ENCODE measurements around the gene TJP2. TPM values are rescaled to one million over a fixed set of nuclear protein-coding genes. Genes with fewer than 3 reads are reported as not detected.

Gene TJP2
- total and polyA plus RNA-seq, 2 donors (not counting 3 experiments of a cell fraction or from before 2014, with no cell fraction given) = 83.0 to 168 TPM

DNA sequence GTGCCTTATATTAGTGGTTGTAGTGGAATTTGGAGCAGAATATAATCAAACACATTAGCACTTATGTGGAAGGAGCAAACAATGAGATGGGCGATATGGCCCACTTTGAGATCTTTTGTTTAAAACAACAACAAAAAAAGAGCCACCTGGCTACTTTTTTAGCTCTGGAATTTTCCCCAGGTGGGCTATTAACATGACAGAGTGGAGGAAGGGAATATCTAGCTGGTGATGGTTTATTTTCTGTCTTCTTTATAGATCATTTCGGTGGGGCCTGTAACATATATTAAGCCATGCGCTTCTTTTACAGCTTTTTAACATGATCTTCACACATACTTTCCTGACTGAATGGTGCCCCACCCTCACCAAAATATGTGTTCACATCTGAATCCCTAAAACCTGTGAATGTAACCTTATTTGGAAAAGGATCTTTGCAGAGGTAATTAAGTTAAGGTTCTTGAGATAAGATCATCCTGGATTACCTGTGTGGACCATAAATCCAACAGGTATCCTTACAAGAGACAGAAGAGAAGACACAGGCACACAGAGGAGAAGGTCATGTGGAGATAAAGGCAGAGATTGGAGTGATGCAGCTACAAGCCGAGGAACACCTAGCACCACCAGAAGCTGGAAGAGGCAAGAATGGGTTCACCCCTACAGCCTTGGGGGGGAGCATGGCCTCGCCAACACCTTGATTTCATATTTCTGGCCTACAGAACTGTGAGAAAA, 134.3 kb downstream of the TJP2 start:
- Histone ChIP-seq H3K4me3 (replicated peaks in 1 of 3; ENCODE audit: insufficient read depth in 1 of 3, low read depth in 1 of 3, low read length in 3 of 3) (no peak overlapping the region), H3K9me1 (replicated peaks; ENCODE audit: control insufficient read depth, extremely low read depth, insufficient read depth, low read length) (no peaks in the 10 kb centered on the region), H3K4me2 (ENCODE audit: insufficient read depth, low read length) (no peak overlapping the region), H3K27ac (ENCODE audit: insufficient read depth, low read depth, low read length) (no peak overlapping the region), H2AFZ (ENCODE audit: low read depth, low read length) (no peak overlapping the region), H4K20me1 (replicated peaks; ENCODE audit: control insufficient read depth, extremely low read depth, insufficient read depth, low read length) (no peaks in the 10 kb centered on the region), H3K79me2 (ENCODE audit: control insufficient read depth, insufficient read depth, low read length) (no peaks in the 10 kb centered on the region), H3K9me3 (replicated peaks; ENCODE audit: control insufficient read depth, insufficient read depth, low read length) (no peaks in the 10 kb centered on the region), H3K9ac (replicated peaks; ENCODE audit: extremely low read depth, insufficient read depth, low read length) (no peak overlapping the region), H3K36me3 (ENCODE audit: control insufficient read depth in 2 of 2, extremely low read depth in 1 of 2, insufficient read depth in 2 of 2, low read length in 2 of 2) (no peaks in the 10 kb centered on the region), H3K27me3 (ENCODE audit: control insufficient read depth in 2 of 2, insufficient read depth in 2 of 2, low read length in 2 of 2) (peaks cover 2 to 5% of the 10 kb centered on the region in 2 experiments), H3K4me1 (ENCODE audit: control insufficient read depth, extremely low read depth, insufficient read depth, low read length) (no peaks in the 10 kb centered on the region)
- dilution Hi-C loops (cut with MboI; ENCODE audit: extremely low pct_ligation_motif_present, low sequenced_read_pairs) (no loop called here), intact Hi-C loops (cut with micrococcal nuclease) (no loop called here)
- TF ChIP-seq JUN (IDR thresholded peaks at IDR 0.05; ENCODE audit: borderline replicate concordance, insufficient read depth, insufficient read length, low read depth) = no peak
- no peak for TF ChIP-seq POLR2A (IDR thresholded peaks at IDR 0.05; ENCODE audit: low read depth, low read length)
- TF ChIP-seq, protein P1, sequence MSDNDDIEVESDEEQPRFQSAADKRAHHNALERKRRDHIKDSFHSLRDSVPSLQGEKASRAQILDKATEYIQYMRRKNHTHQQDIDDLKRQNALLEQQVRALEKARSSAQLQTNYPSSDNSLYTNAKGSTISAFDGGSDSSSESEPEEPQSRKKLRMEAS (IDR thresholded peaks at IDR 0.05; ENCODE audit: insufficient read depth, insufficient read length) = no peak
- no peak for TF ChIP-seq POLR2AphosphoS5 (IDR thresholded peaks at IDR 0.05; ENCODE audit: insufficient read depth, low read depth, low read length)
- TF ChIP-seq MYC (IDR thresholded peaks at IDR 0.05; ENCODE audit: low read depth, low read length) = no peak
- TF ChIP-seq, protein P2, sequence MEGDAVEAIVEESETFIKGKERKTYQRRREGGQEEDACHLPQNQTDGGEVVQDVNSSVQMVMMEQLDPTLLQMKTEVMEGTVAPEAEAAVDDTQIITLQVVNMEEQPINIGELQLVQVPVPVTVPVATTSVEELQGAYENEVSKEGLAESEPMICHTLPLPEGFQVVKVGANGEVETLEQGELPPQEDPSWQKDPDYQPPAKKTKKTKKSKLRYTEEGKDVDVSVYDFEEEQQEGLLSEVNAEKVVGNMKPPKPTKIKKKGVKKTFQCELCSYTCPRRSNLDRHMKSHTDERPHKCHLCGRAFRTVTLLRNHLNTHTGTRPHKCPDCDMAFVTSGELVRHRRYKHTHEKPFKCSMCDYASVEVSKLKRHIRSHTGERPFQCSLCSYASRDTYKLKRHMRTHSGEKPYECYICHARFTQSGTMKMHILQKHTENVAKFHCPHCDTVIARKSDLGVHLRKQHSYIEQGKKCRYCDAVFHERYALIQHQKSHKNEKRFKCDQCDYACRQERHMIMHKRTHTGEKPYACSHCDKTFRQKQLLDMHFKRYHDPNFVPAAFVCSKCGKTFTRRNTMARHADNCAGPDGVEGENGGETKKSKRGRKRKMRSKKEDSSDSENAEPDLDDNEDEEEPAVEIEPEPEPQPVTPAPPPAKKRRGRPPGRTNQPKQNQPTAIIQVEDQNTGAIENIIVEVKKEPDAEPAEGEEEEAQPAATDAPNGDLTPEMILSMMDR (IDR thresholded peaks at IDR 0.05; ENCODE audit: extremely low read depth in 1 of 2, insufficient read depth in 1 of 2, low read depth in 1 of 2, low read length in 2 of 2) = no peak
- no peak for TF ChIP-seq FOS (IDR thresholded peaks at IDR 0.05; ENCODE audit: borderline replicate concordance, insufficient read depth, low read length)
- TF ChIP-seq GATA2 (IDR thresholded peaks at IDR 0.05; ENCODE audit: insufficient read depth, insufficient read length, low read depth, low read length) = no peak
- TF ChIP-seq EZH2 (IDR thresholded peaks at IDR 0.05; ENCODE audit: borderline replicate concordance, low read depth, low read length, severe bottlenecking) = no peak
- ChIA-PET CTCF (interaction anchor here (0.5 to 1.5 kb wide), 3 partner anchors 10 to 22 kb away, joined by 3 to 5 read pairs (median 4); no protein-coding TSS in a partner anchor), POLR2A (no interaction called here)
- no TSS peak for BruUV-seq (replicated peaks)
- no peak for FAIRE-seq
- no peak for DNase-seq (ENCODE audit: low read depth, low spot score)

Measured in endothelial cell of umbilical vein (primary cell).